HEK293 (cell line): Measurements from ENCODE around the gene PLCG2.

Source experiments
- CTCF ChIA-PET: fragments of 350-600 bp; formaldehyde crosslinking; extraction: SDS; loops from one replicate; lab custom pipeline; 2021; ENCODE audit warnings: antibody characterized with exemption; lab: Yijun Ruan, JAX
- POLR2A ChIA-PET: fragments of 300-600 bp; formaldehyde crosslinking; extraction: SDS; loops from one replicate; lab custom pipeline; 2020; ENCODE audit warnings: antibody characterized with exemption, inconsistent platforms; lab: Yijun Ruan, JAX
- H3K27ac ChIP-seq: fragments of 200-500 bp; sonication (Bioruptor generic); 2 replicates; pipeline ENCODE4 v1.5.1; 2014; ENCODE audit warnings: low read depth, low read length, control low read depth, inconsistent platforms; ENCODE audit errors: extremely low read depth
- H3K36me3 ChIP-seq, 2 experiments: fragments of 200-500 bp in 1 of 2; sonication (Bioruptor generic) in 1 of 2; 1 replicate in 1 of 2; 2 replicates in 1 of 2; pipeline ENCODE4 v1.5.1; 2014 to 2017; ENCODE audit warnings: inconsistent platforms in 2 of 2, low read length in 2 of 2; ENCODE audit not compliant: control insufficient read depth in 2 of 2, insufficient read depth in 1 of 2
- H3K4me1 ChIP-seq: fragments of 200-500 bp; sonication (Bioruptor generic); 2 replicates; pipeline ENCODE4 v1.5.1; 2014; ENCODE audit warnings: mild to moderate bottlenecking, low read length, inconsistent platforms; ENCODE audit not compliant: control insufficient read depth, insufficient read depth
- H3K4me3 ChIP-seq: 2 replicates; pipeline ENCODE4 v1.5.1; 2011; ENCODE audit warnings: low read depth, mild to moderate bottlenecking, control low read depth, low read length, moderate library complexity
- H3K9me3 ChIP-seq: fragments of 200-500 bp; sonication (Bioruptor generic); 2 replicates; pipeline ENCODE4 v1.5.1; 2014; ENCODE audit warnings: low read depth, low read length, inconsistent platforms; ENCODE audit not compliant: control insufficient read depth, insufficient read depth
- SALL2 ChIP-seq: fragments of 450-650 bp; formaldehyde crosslinking; IDR thresholded peaks from 2 replicates; pipeline ENCODE4 v1.5.0; 2017; ENCODE audit warnings: missing biosample characterization, mild to moderate bottlenecking, missing genetic modification characterization, borderline replicate concordance
- SCRT1 ChIP-seq: fragments of 450-650 bp; formaldehyde crosslinking; IDR thresholded peaks from 2 replicates; pipeline ENCODE4 v1.5.1; 2016; ENCODE audit warnings: missing biosample characterization, missing genetic modification characterization, borderline replicate concordance
- SCRT2 ChIP-seq: fragments of 450-650 bp; formaldehyde crosslinking; IDR thresholded peaks from 2 replicates; pipeline ENCODE4 v1.5.1; 2016; ENCODE audit warnings: missing biosample characterization, missing genetic modification characterization
- WT1 ChIP-seq: fragments of 450-650 bp; formaldehyde crosslinking; IDR thresholded peaks from 2 replicates; pipeline ENCODE4 v1.5.1; 2016; ENCODE audit warnings: missing biosample characterization, missing genetic modification characterization
- ZBTB1 ChIP-seq: fragments of 450-650 bp; formaldehyde crosslinking; IDR thresholded peaks from 2 replicates; pipeline ENCODE4 v1.5.1; 2016; ENCODE audit warnings: missing biosample characterization, missing genetic modification characterization
- ZFHX2 ChIP-seq: fragments of 450-650 bp; formaldehyde crosslinking; conservative IDR thresholded peaks from 2 replicates; pipeline ENCODE4 v1.5.1; 2016; ENCODE audit warnings: missing biosample characterization, missing genetic modification characterization
- ZNF341 ChIP-seq: fragments of 450-650 bp; formaldehyde crosslinking; IDR thresholded peaks from 2 replicates; pipeline ENCODE4; 2016; ENCODE audit warnings: low read depth, missing biosample characterization, missing genetic modification characterization
- ZNF362 ChIP-seq: fragments of 450-650 bp; formaldehyde crosslinking; IDR thresholded peaks from 2 replicates; pipeline ENCODE4 v1.5.1; 2016; ENCODE audit warnings: missing biosample characterization, missing genetic modification characterization
- ZNF433 ChIP-seq: fragments of 450-650 bp; formaldehyde crosslinking; IDR thresholded peaks from 2 replicates; pipeline ENCODE4 v1.5.1; 2016; ENCODE audit warnings: missing biosample characterization, missing genetic modification characterization, low read depth
- ZNF530 ChIP-seq: fragments of 450-650 bp; formaldehyde crosslinking; IDR thresholded peaks from 2 replicates; pipeline ENCODE4 v1.5.1; 2016; ENCODE audit warnings: low read depth, missing biosample characterization, missing genetic modification characterization
- ZNF621 ChIP-seq: fragments of 450-650 bp; formaldehyde crosslinking; IDR thresholded peaks from 2 replicates; pipeline ENCODE4 v1.5.1; 2017; ENCODE audit warnings: missing biosample characterization, missing genetic modification characterization
- ZSCAN16 ChIP-seq: fragments of 450-650 bp; formaldehyde crosslinking; IDR thresholded peaks from 2 replicates; pipeline ENCODE4 v1.5.1; 2016; ENCODE audit warnings: missing biosample characterization, missing genetic modification characterization
- ZSCAN30 ChIP-seq: fragments of 450-650 bp; IDR thresholded peaks from 2 replicates; pipeline ENCODE4 v1.5.1; 2018; ENCODE audit warnings: missing biosample characterization, mild to moderate bottlenecking, missing genetic modification characterization, moderate library complexity
- ZXDB ChIP-seq: fragments of 450-650 bp; formaldehyde crosslinking; IDR thresholded peaks from 2 replicates; pipeline ENCODE4 v1.5.1; 2016; ENCODE audit warnings: missing biosample characterization, missing genetic modification characterization
- TF ChIP-seq, protein P1 (sequence below): fragments of 450-650 bp; formaldehyde crosslinking; IDR thresholded peaks from 2 replicates; pipeline ENCODE4 v1.5.1; 2016; ENCODE audit warnings: missing biosample characterization, missing genetic modification characterization
- TF ChIP-seq, protein P2 (sequence below): fragments of 450-650 bp; IDR thresholded peaks from 2 replicates; pipeline ENCODE4 v1.5.1; 2018; ENCODE audit warnings: missing biosample characterization, mild to moderate bottlenecking, missing genetic modification characterization
- TF ChIP-seq, protein P3 (sequence below): fragments of 450-650 bp; formaldehyde crosslinking; IDR thresholded peaks from 2 replicates; pipeline ENCODE4 v1.5.1; 2016; ENCODE audit warnings: missing biosample characterization, missing genetic modification characterization

PLCG2 gene

GRCh38 chr16:81879625-81880024 lies 100.5 kb downstream of the PLCG2 start:
- no peak overlapping the region for H3K27ac ChIP-seq
- TF ChIP-seq SCRT1, result peak; percentile 83
- TF ChIP-seq, protein P1, sequence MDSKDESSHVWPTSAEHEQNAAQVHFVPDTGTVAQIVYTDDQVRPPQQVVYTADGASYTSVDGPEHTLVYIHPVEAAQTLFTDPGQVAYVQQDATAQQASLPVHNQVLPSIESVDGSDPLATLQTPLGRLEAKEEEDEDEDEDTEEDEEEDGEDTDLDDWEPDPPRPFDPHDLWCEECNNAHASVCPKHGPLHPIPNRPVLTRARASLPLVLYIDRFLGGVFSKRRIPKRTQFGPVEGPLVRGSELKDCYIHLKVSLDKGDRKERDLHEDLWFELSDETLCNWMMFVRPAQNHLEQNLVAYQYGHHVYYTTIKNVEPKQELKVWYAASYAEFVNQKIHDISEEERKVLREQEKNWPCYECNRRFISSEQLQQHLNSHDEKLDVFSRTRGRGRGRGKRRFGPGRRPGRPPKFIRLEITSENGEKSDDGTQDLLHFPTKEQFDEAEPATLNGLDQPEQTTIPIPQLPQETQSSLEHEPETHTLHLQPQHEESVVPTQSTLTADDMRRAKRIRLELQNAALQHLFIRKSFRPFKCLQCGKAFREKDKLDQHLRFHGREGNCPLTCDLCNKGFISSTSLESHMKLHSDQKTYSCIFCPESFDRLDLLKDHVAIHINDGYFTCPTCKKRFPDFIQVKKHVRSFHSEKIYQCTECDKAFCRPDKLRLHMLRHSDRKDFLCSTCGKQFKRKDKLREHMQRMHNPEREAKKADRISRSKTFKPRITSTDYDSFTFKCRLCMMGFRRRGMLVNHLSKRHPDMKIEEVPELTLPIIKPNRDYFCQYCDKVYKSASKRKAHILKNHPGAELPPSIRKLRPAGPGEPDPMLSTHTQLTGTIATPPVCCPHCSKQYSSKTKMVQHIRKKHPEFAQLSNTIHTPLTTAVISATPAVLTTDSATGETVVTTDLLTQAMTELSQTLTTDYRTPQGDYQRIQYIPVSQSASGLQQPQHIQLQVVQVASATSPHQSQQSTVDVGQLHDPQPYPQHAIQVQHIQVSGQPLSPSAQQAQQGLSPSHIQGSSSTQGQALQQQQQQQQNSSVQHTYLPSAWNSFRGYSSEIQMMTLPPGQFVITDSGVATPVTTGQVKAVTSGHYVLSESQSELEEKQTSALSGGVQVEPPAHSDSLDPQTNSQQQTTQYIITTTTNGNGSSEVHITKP (tag by site-specific recombination), result peak; percentile 66
- no peak for TF ChIP-seq ZXDB (tag by site-specific recombination)
- TF ChIP-seq SCRT2 (tag by site-specific recombination), result peak; percentile 89
- TF ChIP-seq ZNF530 (tag by site-specific recombination), result no peak
- TF ChIP-seq ZNF341 (tag by site-specific recombination), result peak; percentile 53
- no peak for TF ChIP-seq WT1 (tag by site-specific recombination)
- no peak for TF ChIP-seq ZSCAN30 (tag by site-specific recombination)
- TF ChIP-seq ZNF621 (tag by site-specific recombination), result no peak
- TF ChIP-seq ZNF433 (tag by site-specific recombination), result no peak
- H3K9me3 ChIP-seq, result no peaks in the 10 kb centered on the region
- no peaks in the 10 kb centered on the region for H3K36me3 ChIP-seq
- POLR2A ChIA-PET, result no interaction called here
- no peak overlapping the region for H3K4me3 ChIP-seq
- CTCF ChIA-PET, result interaction anchor here (0.6 to 1.4 kb wide), 9 partner anchors 9 to 429 kb away, joined by 3 to 11 read pairs (median 3); no protein-coding TSS in a partner anchor
- no peaks in the 10 kb centered on the region for H3K4me1 ChIP-seq

- TF ChIP-seq, protein P2, sequence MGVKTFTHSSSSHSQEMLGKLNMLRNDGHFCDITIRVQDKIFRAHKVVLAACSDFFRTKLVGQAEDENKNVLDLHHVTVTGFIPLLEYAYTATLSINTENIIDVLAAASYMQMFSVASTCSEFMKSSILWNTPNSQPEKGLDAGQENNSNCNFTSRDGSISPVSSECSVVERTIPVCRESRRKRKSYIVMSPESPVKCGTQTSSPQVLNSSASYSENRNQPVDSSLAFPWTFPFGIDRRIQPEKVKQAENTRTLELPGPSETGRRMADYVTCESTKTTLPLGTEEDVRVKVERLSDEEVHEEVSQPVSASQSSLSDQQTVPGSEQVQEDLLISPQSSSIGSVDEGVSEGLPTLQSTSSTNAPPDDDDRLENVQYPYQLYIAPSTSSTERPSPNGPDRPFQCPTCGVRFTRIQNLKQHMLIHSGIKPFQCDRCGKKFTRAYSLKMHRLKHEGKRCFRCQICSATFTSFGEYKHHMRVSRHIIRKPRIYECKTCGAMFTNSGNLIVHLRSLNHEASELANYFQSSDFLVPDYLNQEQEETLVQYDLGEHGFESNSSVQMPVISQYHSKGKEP (tag by site-specific recombination), result no peak
- no peak for TF ChIP-seq ZSCAN16 (tag by site-specific recombination)
- TF ChIP-seq ZNF362 (tag by site-specific recombination), result no peak
- TF ChIP-seq, protein P3, sequence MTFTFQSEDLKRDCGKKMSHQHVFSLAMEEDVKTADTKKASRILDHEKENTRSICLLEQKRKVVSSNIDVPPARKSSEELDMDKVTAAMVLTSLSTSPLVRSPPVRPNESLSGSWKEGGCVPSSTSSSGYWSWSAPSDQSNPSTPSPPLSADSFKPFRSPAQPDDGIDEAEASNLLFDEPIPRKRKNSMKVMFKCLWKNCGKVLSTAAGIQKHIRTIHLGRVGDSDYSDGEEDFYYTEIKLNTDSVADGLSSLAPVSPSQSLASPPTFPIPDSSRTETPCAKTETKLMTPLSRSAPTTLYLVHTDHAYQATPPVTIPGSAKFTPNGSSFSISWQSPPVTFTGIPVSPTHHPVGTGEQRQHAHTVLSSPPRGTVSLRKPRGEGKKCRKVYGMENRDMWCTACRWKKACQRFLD, result no peak
- no peak for TF ChIP-seq ZBTB1 (tag by site-specific recombination)
- TF ChIP-seq SALL2 (tag by site-specific recombination), result no peak
- no peak for TF ChIP-seq ZFHX2 (tag by site-specific recombination)
Observed at GRCh38 chr16:81880816-81881215, 101.7 kb downstream of the PLCG2 start.

More at GRCh38 chr16:81880816-81881215, 101.7 kb downstream of the PLCG2 start:
- Histone ChIP-seq H3K4me3 (no peak overlapping the region), H3K27ac (no peak overlapping the region), H3K36me3 (no peaks in the 10 kb centered on the region), H3K4me1 (no peaks in the 10 kb centered on the region), H3K9me3 (no peaks in the 10 kb centered on the region)
- CTCF ChIA-PET, result interaction anchor here (1.2 to 1.4 kb wide), 2 partner anchors 8 to 18 kb away, joined by 5 to 11 read pairs; no protein-coding TSS in a partner anchor
- POLR2A ChIA-PET, result no interaction called here
